Measurements from ENCODE around the gene ANXA11. TPM values are rescaled to one million over a fixed set of nuclear protein-coding genes. Genes with fewer than 3 reads are reported as not detected.
"Not testable (repeated sequence)": the region's sequence is repeated elsewhere in the genome, so short reads cannot be mapped to it uniquely, and the experiment has no call there.

Gene ANXA11
- total and polyA plus RNA-seq, 9 of the 15 experiments (the other 6 are each of a cell fraction or from before 2014, with no cell fraction given) = 43.6 to 212 (median 109) TPM

DNA sequence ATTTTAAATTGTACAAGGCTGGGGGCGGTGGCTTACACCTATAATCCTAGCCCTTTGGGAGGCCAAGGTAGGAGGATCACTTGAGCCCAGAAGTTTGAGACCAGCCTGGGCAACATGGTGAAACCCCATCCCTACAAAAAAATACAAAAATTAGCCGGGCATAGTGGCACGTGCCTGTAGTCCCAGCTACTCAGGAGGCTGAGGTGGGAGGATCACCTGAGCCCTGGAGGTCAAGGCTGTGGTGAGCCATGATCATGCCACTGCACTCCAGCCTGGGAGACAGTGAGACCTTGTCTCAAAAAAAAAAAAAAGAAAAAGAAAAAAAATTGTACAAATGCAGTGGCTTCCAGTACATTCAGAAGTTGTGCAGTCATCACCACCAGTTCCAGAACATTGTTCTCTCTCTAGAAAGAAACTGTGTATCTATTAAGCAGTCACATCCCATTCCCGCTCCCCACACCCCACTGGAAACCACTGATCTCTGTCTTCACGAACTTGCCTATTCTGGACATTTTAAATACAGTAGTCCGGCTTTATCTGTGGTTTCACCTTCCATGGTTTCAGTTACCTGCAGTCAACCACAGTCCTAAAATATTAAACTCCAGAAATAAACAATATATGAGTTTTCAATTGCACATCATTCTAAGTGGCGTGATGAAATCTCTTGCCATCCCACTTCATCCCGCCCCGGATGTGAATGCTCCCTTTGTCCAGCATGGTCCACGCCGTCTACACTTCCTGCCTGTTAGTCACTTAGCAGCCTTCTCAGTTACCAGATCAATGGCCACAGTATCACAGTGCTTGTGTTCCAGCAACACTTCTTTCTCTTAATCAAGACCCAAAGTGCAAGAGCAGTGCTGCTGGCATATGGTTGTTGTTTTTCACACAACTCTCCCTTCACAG lies 59.7 kb downstream of the ANXA11 start (continued):
- peak; percentile 67; the same call in 1 of the 2 replicates for TF ChIP-seq ATF4 (CRISPR knock-in tag; IDR thresholded peaks at IDR 0.05)
- not testable (repeated sequence) for TF ChIP-seq NR2C2 (CRISPR knock-in tag; IDR thresholded peaks at IDR 0.05); ATF3 (CRISPR knock-in tag; conservative IDR thresholded peaks at IDR 0.05)
- TF ChIP-seq NR2C2 (tag; IDR thresholded peaks at IDR 0.05) = peak; percentile 77
- 0 out of 2 replicates have a peak, but pooled peaks have one; percentile 41 for TF ChIP-seq SMAD4 (CRISPR knock-in tag; conservative IDR thresholded peaks at IDR 0.05)
- TF ChIP-seq SOX6 (IDR thresholded peaks at IDR 0.05) = peak; percentile 47; the same call in 1 of the 2 replicates
- TF ChIP-seq TRIM24 (IDR thresholded peaks at IDR 0.05) = peak in 1 of 2 experiments; percentile 51; a peak in 1 of 4 replicates
- peak; percentile 85 for TF ChIP-seq CEBPG (CRISPR knock-in tag; IDR thresholded peaks at IDR 0.05)
- peak in 1 of 2 experiments; percentile 93; a peak in 2 of 4 replicates for TF ChIP-seq CEBPG (tag; conservative IDR thresholded peaks at IDR 0.05 in 1 of 2, IDR thresholded peaks at IDR 0.05 in 1 of 2)
- TF ChIP-seq POLR2H (tag; IDR thresholded peaks at IDR 0.05; ENCODE audit: low read depth) = peak; percentile 29; the same call in 1 of the 2 replicates
- TF ChIP-seq CXXC5 (CRISPR knock-in tag; IDR thresholded peaks at IDR 0.05) = peak; percentile 44
- peak; percentile 94 for TF ChIP-seq POLR2AphosphoS2 (IDR thresholded peaks at IDR 0.05; ENCODE audit: low read length)
- TF ChIP-seq GABPA (tag; conservative IDR thresholded peaks at IDR 0.05; ENCODE audit: low read depth) = peak; percentile 83
- peak; percentile 63 for TF ChIP-seq ATF3 (IDR thresholded peaks at IDR 0.05)
- peak; percentile 53; the same call in 1 of the 2 replicates for TF ChIP-seq ZFP1 (CRISPR knock-in tag; IDR thresholded peaks at IDR 0.05)
- peak; percentile 82 for TF ChIP-seq ETV1 (tag; conservative IDR thresholded peaks at IDR 0.05; ENCODE audit: low read depth)

All from K562 (cell line).